B cell (primary cell): ENCODE results near the gene ACOXL. TPM values are rescaled to one million over a fixed set of nuclear protein-coding genes. Genes with fewer than 3 reads are reported as not detected.

ENCODE experiments used
- ATAC-seq: fragments of 200-7000 bp; cut with Tn5 transposase; one replicate; pipeline ENCODE4 v1.10.0; 2021; ENCODE audit warnings: low read depth, mild to moderate bottlenecking, moderate number of reproducible peaks, moderate library complexity
- CTCF ChIA-PET: fragments of 350-600 bp; sonication (Branson Sonifier 250); formaldehyde crosslinking; loops from one replicate; lab custom pipeline; 2021; ENCODE audit warnings: antibody characterized with exemption, inconsistent platforms; lab: Charles Lee
- POLR2A ChIA-PET: fragments of 350-600 bp; sonication (Branson Sonifier 250); formaldehyde crosslinking; loops from one replicate; lab custom pipeline; 2021; ENCODE audit warnings: antibody characterized with exemption; lab: Charles Lee
- DNase-seq: peaks from one replicate; pipeline ENCODE4 v3.0.0; 2013
- H2AFZ ChIP-seq: 2 replicates; pipeline ENCODE4 v1.6.1; 2012; ENCODE audit warnings: mild to moderate bottlenecking, low read depth, low read length; ENCODE audit not compliant: insufficient read depth, poor library complexity, severe bottlenecking
- H3K27ac ChIP-seq, 2 donors: 1 replicate in 1 of 2; 2 replicates in 1 of 2; pipeline ENCODE4 v1.5.1; 2012 to 2013; ENCODE audit warnings: low read length in 2 of 2, mild to moderate bottlenecking in 2 of 2, moderate library complexity in 1 of 2
- H3K27me3 ChIP-seq, 4 experiments: fragments of 200-600 bp in 1 of 4; sonication (generic) in 1 of 4; replicated peaks in 1 of 4; 1 replicate in 2 of 4; 2 replicates in 2 of 4; pipeline versions ENCODE4 v1.6.1 to v1.7.0; 2013 to 2016; ENCODE audit warnings: low read length in 3 of 4, mild to moderate bottlenecking in 2 of 4, mixed read lengths in 1 of 4, moderate library complexity in 1 of 4; ENCODE audit not compliant: insufficient read depth in 4 of 4, control insufficient read depth in 3 of 4; ENCODE audit errors: control extremely low read depth in 1 of 4
- H3K36me3 ChIP-seq, 2 experiments: replicated peaks in 1 of 2; 1 replicate in 1 of 2; 2 replicates in 1 of 2; pipeline versions ENCODE4 v1.6.1 to v1.7.1; 2013; ENCODE audit warnings: low read length in 1 of 2; ENCODE audit not compliant: insufficient read depth in 2 of 2, control insufficient read depth in 1 of 2; ENCODE audit errors: control extremely low read depth in 1 of 2, extremely low read depth in 1 of 2
- H3K4me1 ChIP-seq, 2 donors: fragments of 200-600 bp in 1 of 2; sonication (generic) in 1 of 2; 1 replicate in 1 of 2; 2 replicates in 1 of 2; pipeline versions ENCODE4 v1.5.1 to v1.6.1; 2013 to 2017; ENCODE audit warnings: low read length in 2 of 2; ENCODE audit not compliant: control insufficient read depth in 2 of 2, insufficient read depth in 2 of 2
- H3K4me2 ChIP-seq: replicated peaks from 2 replicates; pipeline ENCODE3; 2012; ENCODE audit warnings: mild to moderate bottlenecking, low read depth, low read length; ENCODE audit not compliant: poor library complexity, severe bottlenecking
- H3K4me3 ChIP-seq, 5 experiments: fragments of 200-600 bp in 1 of 5; sonication (generic) in 1 of 5; 1 replicate in 3 of 5; 2 replicates in 2 of 5; pipeline versions ENCODE4 v1.5.1 to v1.7.0; 2011 to 2016; ENCODE audit warnings: low read length in 4 of 5, mild to moderate bottlenecking in 4 of 5, low read depth in 2 of 5, control low read depth in 1 of 5, moderate library complexity in 1 of 5; ENCODE audit not compliant: insufficient read depth in 1 of 5; ENCODE audit errors: control extremely low read depth in 1 of 5, extremely low read depth in 1 of 5
- H3K79me2 ChIP-seq: fragments of 200-600 bp; sonication (generic); one replicate; pipeline ENCODE4 v1.6.0; 2016; ENCODE audit warnings: low read length; ENCODE audit not compliant: control insufficient read depth, insufficient read depth
- H3K9ac ChIP-seq: fragments of 200-600 bp; sonication (generic); 2 replicates; pipeline ENCODE4 v1.6.1; 2017; ENCODE audit warnings: mild to moderate bottlenecking, low read length, moderate library complexity
- H3K9me3 ChIP-seq, 3 donors: one replicate each; pipeline versions ENCODE4 v1.6.1 to v1.7.1; 2013; ENCODE audit warnings: low read length in 2 of 3; ENCODE audit not compliant: control insufficient read depth in 2 of 3, insufficient read depth in 1 of 3; ENCODE audit errors: control extremely low read depth in 1 of 3
- H4K20me1 ChIP-seq: 2 replicates; pipeline ENCODE4 v1.6.0; 2012; ENCODE audit warnings: mild to moderate bottlenecking, low read length; ENCODE audit not compliant: insufficient read depth, control insufficient read depth, poor library complexity, severe bottlenecking
- H3K27ac Mint-ChIP-seq: one replicate; pipeline ENCODE4 v1.8.0; 2021; ENCODE audit warnings: mixed read lengths
- H3K27me3 Mint-ChIP-seq: one replicate; pipeline ENCODE4 v1.8.0; 2021; ENCODE audit warnings: mixed read lengths
- H3K4me1 Mint-ChIP-seq: one replicate; pipeline ENCODE4 v1.8.0; 2021; ENCODE audit warnings: mixed read lengths
- H3K4me3 Mint-ChIP-seq: one replicate; pipeline ENCODE4 v1.8.0; 2021; ENCODE audit warnings: mixed read lengths
- H3K9me3 Mint-ChIP-seq: one replicate; pipeline ENCODE4 v1.8.0; 2022; ENCODE audit warnings: mixed read lengths; ENCODE audit not compliant: insufficient read depth
- CTCF ChIP-seq: fragments of 200-600 bp; IDR thresholded peaks from one replicate; pipeline ENCODE4 v1.8.0; 2022; ENCODE audit warnings: antibody characterized with exemption, mild to moderate bottlenecking
- EZH2 ChIP-seq: IDR thresholded peaks from 2 replicates; pipeline ENCODE4 v1.6.1; 2012; ENCODE audit warnings: borderline replicate concordance, low read depth, mild to moderate bottlenecking, moderate library complexity, low read length; ENCODE audit not compliant: insufficient read depth, poor library complexity, severe bottlenecking
- WGBS: methylation state at CpG from one replicate; pipeline ENCODE4 v1.1.5; 2013; ENCODE audit warnings: missing lambda C conversion rate; ENCODE audit not compliant: insufficient coverage; 5-methylcytosine and 5-hydroxymethylcytosine counted together
- intact Hi-C: fragments of 100-400 bp; cut with micrococcal nuclease; formaldehyde crosslinking; loops from one replicate; pipeline ENCODE4 v1.10.0; 2022
- polyA plus RNA-seq: library from polyadenylated mRNA; depleted of rRNA; stranded (reverse); fragments of >200 nt; gene quantifications from 2 replicates; pipeline ENCODE4 v1.2.3, GENCODE V29; 2012
- total RNA-seq, 2 donors: library from RNA; stranded (reverse); fragments of 120-200 nt in 1 of 2; gene quantifications; 1 replicate in 1 of 2; 2 replicates in 1 of 2; pipeline versions ENCODE4 v1.2.3 to v1.2.4, GENCODE V29; 2013 to 2022

Gene ACOXL
- total and polyA plus RNA-seq, 2 donors (not counting 1 experiment from before 2014, with no cell fraction given): 0.06 TPM; not detected in 1

- H3K27ac ChIP-seq: no peak overlapping the region
- peaks cover 0 to 28% (median 25%) of the 10 kb centered on the region in 4 experiments for H3K27me3 ChIP-seq
- peaks cover 79% of the 10 kb centered on the region for H3K27me3 Mint-ChIP-seq
- H3K4me3 Mint-ChIP-seq: no peak overlapping the region
- no peaks in the 10 kb centered on the region for H3K36me3 ChIP-seq
- H3K27ac Mint-ChIP-seq: no peak overlapping the region
- H3K4me1 Mint-ChIP-seq: peaks cover 10% of the 10 kb centered on the region
- no peak for ATAC-seq
- H2AFZ ChIP-seq: no peak overlapping the region
- CTCF ChIA-PET: interaction anchor here (1.0 to 1.3 kb wide), 2 partner anchors 18 to 22 kb away, joined by 3 to 5 read pairs; no protein-coding TSS in a partner anchor
- no peak overlapping the region for H3K4me2 ChIP-seq
- no peaks in the 10 kb centered on the region for H3K79me2 ChIP-seq
- intact Hi-C loops: no loop called here
- 100% methylated on average over 1 of the region's 2 CpGs for WGBS
- H3K9me3 ChIP-seq: peaks cover 0 to 6% (median 0%) of the 10 kb centered on the region in 3 donors
- peaks cover 5% of the 10 kb centered on the region for H3K9me3 Mint-ChIP-seq
- H3K4me1 ChIP-seq: peaks cover 8 to 9% of the 10 kb centered on the region in 2 donors
- POLR2A ChIA-PET: no interaction called here
- TF ChIP-seq EZH2 (no peak), CTCF (no peak)
- no peak overlapping the region for H3K9ac ChIP-seq
- no peak overlapping the region for H3K4me3 ChIP-seq
- DNase-seq: no peak
- no peaks in the 10 kb centered on the region for H4K20me1 ChIP-seq
Measured at GRCh38 chr2:110737783-110738182, 5.4 kb downstream of the ACOXL start.

- H4K20me1 ChIP-seq: no peaks in the 10 kb centered on the region
- no peak overlapping the region for H3K4me3 ChIP-seq
- TF ChIP-seq EZH2 (no peak), CTCF (no peak)
- no peak overlapping the region for H2AFZ ChIP-seq
- WGBS: 98% methylated on average over 8 of the region's 9 CpGs
- no peaks in the 10 kb centered on the region for H3K4me1 ChIP-seq
- H3K9ac ChIP-seq: no peak overlapping the region
- Mint-ChIP-seq H3K9me3 (peaks cover 5% of the 10 kb centered on the region), H3K4me3 (no peak overlapping the region), H3K27me3 (peaks cover 78% of the 10 kb centered on the region), H3K4me1 (no peaks in the 10 kb centered on the region), H3K27ac (no peak overlapping the region)
- H3K4me2 ChIP-seq: no peak overlapping the region
- CTCF ChIA-PET: no interaction called here
- ATAC-seq: no peak
- no peak overlapping the region for H3K27ac ChIP-seq
- H3K27me3 ChIP-seq: peaks cover 0 to 28% (median 11%) of the 10 kb centered on the region in 4 experiments
- no peaks in the 10 kb centered on the region for H3K36me3 ChIP-seq
- no peak for DNase-seq
- POLR2A ChIA-PET: no interaction called here
- intact Hi-C loops: no loop called here
- H3K79me2 ChIP-seq: no peaks in the 10 kb centered on the region
- H3K9me3 ChIP-seq: peaks cover 0 to 8% (median 0%) of the 10 kb centered on the region in 3 donors
Measured at GRCh38 chr2:110740747-110741349, 8.5 kb downstream of the ACOXL start.
